Breast epithelium (tissue), 4 donors: ENCODE results near the gene IVD. TPM values are rescaled to one million over a fixed set of nuclear protein-coding genes. Genes with fewer than 3 reads are reported as not detected.
A peak's percentile ranks its signal among the peaks of the same experiment; 100 is the strongest.

Experiments used
- DNase-seq, 2 donors: peaks; one replicate each; pipeline ENCODE4 v3.0.0-alpha.2; 2019; ENCODE audit warnings: low spot score in 2 of 2
- H3K27ac ChIP-seq, 2 donors: fragments of 200-600 bp; sonication (generic) in 1 of 2; one replicate each; pipeline ENCODE4 v1.5.1; 2016 to 2019; ENCODE audit warnings: mild to moderate bottlenecking in 1 of 2
- H3K27me3 ChIP-seq, 2 donors: fragments of 200-600 bp; sonication (generic) in 1 of 2; one replicate each; pipeline versions ENCODE4 v1.5.1 to v1.6.0; 2017 to 2019; ENCODE audit warnings: control low read depth in 1 of 2, mild to moderate bottlenecking in 1 of 2
- H3K36me3 ChIP-seq: fragments of 200-600 bp; one replicate; pipeline ENCODE4 v1.5.1; 2019
- H3K4me1 ChIP-seq, 2 donors: fragments of 200-600 bp; sonication (generic); one replicate each; pipeline ENCODE4 v1.5.1; 2016 to 2019; ENCODE audit warnings: control low read depth in 1 of 2
- H3K4me3 ChIP-seq, 3 donors: fragments of 200-600 bp; sonication (generic); 1 replicate in 2 of 3; 2 replicates in 1 of 3; pipeline ENCODE4 v1.5.1; 2016 to 2019; ENCODE audit warnings: mild to moderate bottlenecking in 3 of 3, moderate library complexity in 2 of 3
- H3K9me3 ChIP-seq, 2 donors: fragments of 200-600 bp; sonication (generic) in 1 of 2; one replicate each; pipeline ENCODE4 v1.5.1; 2016 to 2019; ENCODE audit warnings: control low read depth in 1 of 2
- CTCF ChIP-seq, 3 donors: fragments of 450-650 bp; IDR thresholded peaks; one replicate each; pipeline ENCODE4 v1.5.1; 2016 to 2017; ENCODE audit warnings: antibody characterized with exemption in 3 of 3, mild to moderate bottlenecking in 3 of 3, moderate library complexity in 3 of 3
- POLR2A ChIP-seq: fragments of 450-650 bp; IDR thresholded peaks from one replicate; pipeline ENCODE4 v1.6.1; 2016; ENCODE audit warnings: antibody characterized with exemption, mild to moderate bottlenecking, moderate library complexity
- POLR2AphosphoS5 ChIP-seq, 3 donors: sonication (generic); formaldehyde crosslinking; IDR thresholded peaks; one replicate each; pipeline ENCODE4 v1.6.1; 2017; ENCODE audit warnings: antibody characterized with exemption in 3 of 3
- intact Hi-C: fragments of 100-400 bp; cut with DNase I; formaldehyde crosslinking; loops from one replicate; pipeline ENCODE4 v1.15.1; 2023; ENCODE audit warnings: low total_unique reads
- total RNA-seq, 3 donors: library from RNA; depleted of rRNA; stranded (reverse); fragments of >200 nt; gene quantifications; one replicate each; pipeline ENCODE4 v1.1.0, GENCODE V29; 2016

IVD gene
- total RNA-seq, 3 donors from 2014 or later = 43.8 to 72.7 (median 62.6) TPM

- Histone ChIP-seq H3K27me3 (no peaks in the 10 kb centered on the region), H3K4me1 (peaks cover 10 to 15% of the 10 kb centered on the region in 2 donors), H3K27ac (peak overlapping the region; percentile 43 to 50), H3K9me3 (no peaks in the 10 kb centered on the region), H3K36me3 (no peaks in the 10 kb centered on the region), H3K4me3 (no peak overlapping the region)
- intact Hi-C loops = no loop called here
- no peak for TF ChIP-seq CTCF (IDR thresholded peaks at IDR 0.05)
- TF ChIP-seq POLR2A = no peak
- TF ChIP-seq POLR2AphosphoS5 (IDR thresholded peaks at IDR 0.05) = no peak
- no peak for DNase-seq
These were observed 40.5 kb downstream of the IVD start for GRCh38 chr15:40446144-40446543.

DNA sequence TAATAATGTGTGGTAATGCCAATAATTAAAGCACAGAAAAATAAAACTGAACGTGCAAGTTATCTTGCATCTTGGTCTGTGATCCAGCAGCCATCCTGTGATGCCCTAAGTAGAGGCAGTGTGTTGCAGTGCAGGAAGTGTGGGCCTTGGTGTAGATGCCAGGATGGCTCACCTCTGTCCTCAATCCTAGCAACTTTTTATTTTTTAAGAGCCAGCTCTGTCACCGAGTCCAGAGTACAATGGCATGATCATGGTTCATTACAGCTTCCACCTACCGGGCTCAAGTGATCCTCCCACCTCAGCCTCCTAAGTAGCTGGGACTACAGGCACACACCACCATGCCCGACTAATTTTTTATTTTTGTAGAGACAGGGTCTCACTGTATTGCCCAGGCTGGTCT lies 42.8 kb downstream of the IVD start:
- intact Hi-C loops = no loop called here
- peaks cover 3 to 6% of the 10 kb centered on the region in 2 donors for H3K4me1 ChIP-seq
- TF ChIP-seq POLR2A (no peak), POLR2AphosphoS5 (IDR thresholded peaks at IDR 0.05) (no peak), CTCF (IDR thresholded peaks at IDR 0.05) (no peak)
- no peaks in the 10 kb centered on the region for H3K36me3 ChIP-seq
- H3K27me3 ChIP-seq = no peaks in the 10 kb centered on the region
- H3K27ac ChIP-seq = no peak overlapping the region
- H3K4me3 ChIP-seq = no peak overlapping the region
- no peak for DNase-seq
- H3K9me3 ChIP-seq = no peaks in the 10 kb centered on the region

- Histone ChIP-seq H3K27me3 (no peaks in the 10 kb centered on the region), H3K36me3 (no peaks in the 10 kb centered on the region), H3K9me3 (no peaks in the 10 kb centered on the region), H3K4me1 (peaks cover 0 to 6% of the 10 kb centered on the region in 2 donors), H3K27ac (no peak overlapping the region), H3K4me3 (no peak overlapping the region)
- intact Hi-C loops = no loop called here
- DNase-seq = no peak
- TF ChIP-seq POLR2AphosphoS5 (IDR thresholded peaks at IDR 0.05) = no peak
- no peak for TF ChIP-seq POLR2A
- no peak for TF ChIP-seq CTCF (IDR thresholded peaks at IDR 0.05)
These were observed 43.7 kb downstream of the IVD start for GRCh38 chr15:40449275-40449674.

GRCh38 chr15:40450047-40450446 lies 44.5 kb downstream of the IVD start:
- no peak overlapping the region for H3K27ac ChIP-seq
- DNase-seq = no peak
- intact Hi-C loops = no loop called here
- no peaks in the 10 kb centered on the region for H3K36me3 ChIP-seq
- H3K4me1 ChIP-seq = peaks cover 0 to 6% of the 10 kb centered on the region in 2 donors
- no peak for TF ChIP-seq CTCF (IDR thresholded peaks at IDR 0.05)
- TF ChIP-seq POLR2AphosphoS5 (IDR thresholded peaks at IDR 0.05) = no peak
- TF ChIP-seq POLR2A = no peak
- H3K27me3 ChIP-seq = no peaks in the 10 kb centered on the region
- H3K9me3 ChIP-seq = no peaks in the 10 kb centered on the region
- no peak overlapping the region for H3K4me3 ChIP-seq

DNA sequence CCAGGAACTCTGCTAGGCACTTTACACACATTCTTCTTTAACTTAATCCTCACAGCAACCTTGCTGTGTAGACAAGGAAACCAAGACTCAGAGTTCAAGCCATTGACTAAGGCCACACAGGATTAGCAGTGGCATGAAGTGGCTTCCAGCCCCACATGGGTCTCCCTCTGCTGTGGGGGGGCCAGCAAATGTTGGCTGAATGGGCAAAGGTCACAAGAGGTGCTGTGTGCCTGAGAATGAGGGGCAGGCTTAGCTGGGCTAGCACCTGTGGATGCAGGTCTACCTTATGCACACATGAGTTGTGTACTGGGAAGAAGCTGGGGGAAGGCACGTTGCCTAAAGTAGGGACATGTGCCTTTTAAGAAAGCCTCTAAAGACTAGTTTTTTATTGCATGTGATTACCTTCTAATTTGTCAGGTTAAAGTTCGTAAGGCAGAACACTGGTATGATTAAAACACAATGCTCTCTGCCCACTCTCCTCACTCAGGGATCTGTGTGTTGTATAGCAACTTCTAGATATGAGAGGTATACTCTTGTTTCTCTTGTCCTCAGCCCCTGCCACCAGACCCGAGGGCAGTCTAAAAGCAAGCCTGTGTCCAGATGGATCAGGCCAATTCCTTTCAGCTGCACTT lies 46.0 kb downstream of the IVD start:
- Histone ChIP-seq H3K4me3 (no peak overlapping the region), H3K27me3 (no peaks in the 10 kb centered on the region), H3K4me1 (peaks cover 0 to 4% of the 10 kb centered on the region in 2 donors), H3K36me3 (no peaks in the 10 kb centered on the region), H3K27ac (no peak overlapping the region), H3K9me3 (no peaks in the 10 kb centered on the region)
- DNase-seq = no peak
- intact Hi-C loops = no loop called here
- no peak for TF ChIP-seq POLR2A
- no peak for TF ChIP-seq POLR2AphosphoS5 (IDR thresholded peaks at IDR 0.05)
- no peak for TF ChIP-seq CTCF (IDR thresholded peaks at IDR 0.05)
